WERI-Rb-1 (cell line): ENCODE measurements around the gene MARS2.

Experiments used
- DNase-seq: peaks from one replicate; pipeline ENCODE4 v3.0.0-alpha.2; 2020
- H3K27ac ChIP-seq: fragments of 250-450 bp; sonication (Bioruptor Pico); 2 replicates; pipeline ENCODE4 v1.5.1; 2020; ENCODE audit warnings: mild to moderate bottlenecking, moderate library complexity
- H3K27me3 ChIP-seq: fragments of 250-450 bp; sonication (Bioruptor Pico); 2 replicates; pipeline ENCODE4 v1.5.1; 2021; ENCODE audit warnings: mild to moderate bottlenecking, low read depth, moderate library complexity; ENCODE audit not compliant: insufficient read depth, severe bottlenecking
- H3K36me3 ChIP-seq: fragments of 250-450 bp; sonication (Bioruptor Pico); 2 replicates; pipeline ENCODE4 v1.5.1; 2020; ENCODE audit warnings: mild to moderate bottlenecking, moderate library complexity
- H3K4me3 ChIP-seq: 2 replicates; pipeline ENCODE4 v1.5.1; 2011; ENCODE audit warnings: low read depth, mild to moderate bottlenecking, control low read depth, low read length
- H3K9me3 ChIP-seq: fragments of 250-450 bp; sonication (Bioruptor Pico); 2 replicates; pipeline ENCODE4 v1.5.1; 2021; ENCODE audit warnings: mild to moderate bottlenecking, moderate library complexity; ENCODE audit not compliant: severe bottlenecking
- TF ChIP-seq, protein P1 (sequence below): IDR thresholded peaks from 2 replicates; pipeline ENCODE4 v1.5.1; 2011; ENCODE audit warnings: low read depth, mild to moderate bottlenecking, control low read depth, inconsistent platforms, low read length

Gene MARS2

GRCh38 chr2:197705121-197705911 is at the start of gene MARS2:
Gene MARS2, plus strand, starts transcription at chr2:197705369. Its CDS starts 37 bp downstream, at chr2:197705406.
- H3K4me3 ChIP-seq = peak within 1 kb of the TSS; percentile 93
- H3K9me3 ChIP-seq = no peaks in the 10 kb centered on the region
- TF ChIP-seq, protein P1, sequence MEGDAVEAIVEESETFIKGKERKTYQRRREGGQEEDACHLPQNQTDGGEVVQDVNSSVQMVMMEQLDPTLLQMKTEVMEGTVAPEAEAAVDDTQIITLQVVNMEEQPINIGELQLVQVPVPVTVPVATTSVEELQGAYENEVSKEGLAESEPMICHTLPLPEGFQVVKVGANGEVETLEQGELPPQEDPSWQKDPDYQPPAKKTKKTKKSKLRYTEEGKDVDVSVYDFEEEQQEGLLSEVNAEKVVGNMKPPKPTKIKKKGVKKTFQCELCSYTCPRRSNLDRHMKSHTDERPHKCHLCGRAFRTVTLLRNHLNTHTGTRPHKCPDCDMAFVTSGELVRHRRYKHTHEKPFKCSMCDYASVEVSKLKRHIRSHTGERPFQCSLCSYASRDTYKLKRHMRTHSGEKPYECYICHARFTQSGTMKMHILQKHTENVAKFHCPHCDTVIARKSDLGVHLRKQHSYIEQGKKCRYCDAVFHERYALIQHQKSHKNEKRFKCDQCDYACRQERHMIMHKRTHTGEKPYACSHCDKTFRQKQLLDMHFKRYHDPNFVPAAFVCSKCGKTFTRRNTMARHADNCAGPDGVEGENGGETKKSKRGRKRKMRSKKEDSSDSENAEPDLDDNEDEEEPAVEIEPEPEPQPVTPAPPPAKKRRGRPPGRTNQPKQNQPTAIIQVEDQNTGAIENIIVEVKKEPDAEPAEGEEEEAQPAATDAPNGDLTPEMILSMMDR = no peak
- peaks cover 12% of the 10 kb centered on the region for H3K36me3 ChIP-seq
- H3K27ac ChIP-seq = peak within 1 kb of the TSS; percentile 80
- DNase-seq = peak; percentile 92
- H3K27me3 ChIP-seq = no peaks in the 10 kb centered on the region

DNA sequence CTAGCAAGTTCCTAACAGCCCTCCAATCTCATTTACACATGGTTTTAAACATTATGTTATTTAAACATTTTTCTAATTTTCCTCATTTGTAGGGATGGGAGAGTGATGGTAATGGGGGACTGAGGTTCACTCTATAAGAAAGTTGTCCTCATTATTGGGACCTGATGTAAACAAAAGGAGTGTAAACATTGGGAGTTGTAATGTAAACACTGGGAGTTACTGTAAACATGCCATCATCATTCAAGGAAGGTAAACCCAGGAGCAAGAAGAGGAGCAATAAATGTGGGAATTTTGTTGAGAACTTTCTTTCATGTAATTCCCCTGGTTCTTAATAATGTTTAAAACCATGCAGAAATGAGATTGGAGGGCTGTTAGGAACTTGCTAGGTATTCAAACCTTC is 47.6 kb upstream of the MARS2 start:
- DNase-seq = no peak
- no peak overlapping the region for H3K4me3 ChIP-seq
- no peaks in the 10 kb centered on the region for H3K36me3 ChIP-seq
- no peak overlapping the region for H3K27ac ChIP-seq
- no peaks in the 10 kb centered on the region for H3K9me3 ChIP-seq
- TF ChIP-seq, protein P1 = no peak
- no peaks in the 10 kb centered on the region for H3K27me3 ChIP-seq

- no peaks in the 10 kb centered on the region for H3K36me3 ChIP-seq
- TF ChIP-seq, protein P1 = no peak
- H3K27me3 ChIP-seq = no peaks in the 10 kb centered on the region
- no peak for DNase-seq
- H3K27ac ChIP-seq = no peak overlapping the region
- no peak overlapping the region for H3K4me3 ChIP-seq
- peaks cover 3% of the 10 kb centered on the region for H3K9me3 ChIP-seq
Observed at GRCh38 chr2:197661626-197662025, 43.5 kb upstream of the MARS2 start.

GRCh38 chr2:197666277-197666676 is 38.9 kb upstream of the MARS2 start:
- H3K27ac ChIP-seq = no peak overlapping the region
- H3K4me3 ChIP-seq = no peak overlapping the region
- no peaks in the 10 kb centered on the region for H3K36me3 ChIP-seq
- H3K27me3 ChIP-seq = no peaks in the 10 kb centered on the region
- TF ChIP-seq, protein P1 = no peak
- peaks cover 3% of the 10 kb centered on the region for H3K9me3 ChIP-seq
- DNase-seq = no peak

DNA sequence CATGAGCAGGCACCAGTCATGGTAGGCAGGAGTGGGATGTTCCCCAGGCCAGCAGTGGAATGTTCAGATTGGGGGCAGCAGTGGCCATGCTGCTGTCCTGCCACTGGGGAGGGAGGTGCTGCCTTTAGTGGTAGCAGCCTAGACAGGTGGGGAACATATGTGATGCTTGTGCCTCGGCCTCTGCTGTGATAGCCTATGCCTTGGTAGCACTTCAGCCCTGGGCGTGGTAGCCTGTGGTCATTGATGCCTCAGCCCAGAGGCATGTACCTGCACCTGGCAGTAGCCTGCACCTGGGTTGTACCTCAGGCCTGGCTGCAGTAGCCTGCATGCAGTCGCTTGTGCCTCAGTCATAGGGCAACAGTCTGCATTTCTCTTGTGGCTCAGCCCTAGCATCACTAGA is 36.9 kb upstream of the MARS2 start:
- TF ChIP-seq, protein P1 = no peak
- DNase-seq = no peak
- Histone ChIP-seq H3K4me3 (no peak overlapping the region), H3K27me3 (no peaks in the 10 kb centered on the region), H3K27ac (no peak overlapping the region), H3K36me3 (no peaks in the 10 kb centered on the region), H3K9me3 (peaks cover 3% of the 10 kb centered on the region)

- TF ChIP-seq, protein P1 = no peak
- DNase-seq = no peak
- Histone ChIP-seq H3K36me3 (no peaks in the 10 kb centered on the region), H3K27me3 (no peaks in the 10 kb centered on the region), H3K4me3 (no peak overlapping the region), H3K9me3 (peaks cover 3% of the 10 kb centered on the region), H3K27ac (no peak overlapping the region)
Observed at GRCh38 chr2:197669077-197669476, 36.1 kb upstream of the MARS2 start.
